DND-41 (cell line): ENCODE results near the gene USP7.
"Not testable (repeated sequence)": the region's sequence is repeated elsewhere in the genome, so short reads cannot be mapped to it uniquely, and the experiment has no call there.

ENCODE experiments used
- ATAC-seq: fragments of 200-7000 bp; cut with Tn5 transposase; 3 replicates; pipeline ENCODE4 v1.9.1; 2021; ENCODE audit warnings: low read depth; ENCODE audit not compliant: insufficient read depth
- DNase-seq: peaks from one replicate; pipeline ENCODE4 v3.0.0-alpha.2; 2020
- H2AFZ ChIP-seq: 2 replicates; pipeline ENCODE4 v1.6.0; 2012; ENCODE audit warnings: low read depth, low read length
- H3K27ac ChIP-seq: 2 replicates; pipeline ENCODE4 v1.5.1; 2012; ENCODE audit warnings: low read length, inconsistent platforms
- H3K27me3 ChIP-seq: fragments of 200-600 bp; sonication (generic); 2 replicates; pipeline ENCODE4 v1.6.0; 2012; ENCODE audit warnings: low read length, mild to moderate bottlenecking, inconsistent platforms; ENCODE audit not compliant: insufficient read depth, poor library complexity
- H3K36me3 ChIP-seq: 2 replicates; pipeline ENCODE4 v1.5.1; 2012; ENCODE audit warnings: low read length, inconsistent platforms; ENCODE audit not compliant: insufficient read depth
- H3K4me1 ChIP-seq: 2 replicates; pipeline ENCODE4 v1.5.1; 2012; ENCODE audit warnings: mild to moderate bottlenecking, low read length; ENCODE audit not compliant: insufficient read depth
- H3K4me2 ChIP-seq: 2 replicates; pipeline ENCODE4 v1.6.0; 2012; ENCODE audit warnings: mild to moderate bottlenecking, moderate library complexity, low read length, inconsistent platforms; ENCODE audit not compliant: insufficient read depth
- H3K4me3 ChIP-seq, 2 experiments: fragments of 200-600 bp in 1 of 2; shearing (Covaris generic) in 1 of 2; 2 replicates each; pipeline ENCODE4 v1.5.1; 2012 to 2016; ENCODE audit warnings: inconsistent platforms in 2 of 2, low read length in 2 of 2, mild to moderate bottlenecking in 2 of 2, low read depth in 1 of 2, moderate library complexity in 1 of 2
- H3K79me2 ChIP-seq: 2 replicates; pipeline ENCODE4 v1.6.0; 2012; ENCODE audit warnings: low read length, inconsistent platforms; ENCODE audit not compliant: insufficient read depth
- H3K9ac ChIP-seq: 2 replicates; pipeline ENCODE4 v1.6.0; 2012; ENCODE audit warnings: low read depth, mild to moderate bottlenecking, inconsistent platforms, low read length, moderate library complexity
- H3K9me3 ChIP-seq: 2 replicates; pipeline ENCODE4 v1.5.1; 2012; ENCODE audit warnings: low read length, moderate library complexity, mild to moderate bottlenecking, inconsistent platforms; ENCODE audit not compliant: insufficient read depth, severe bottlenecking
- H4K20me1 ChIP-seq: 2 replicates; pipeline ENCODE4 v1.6.0; 2012; ENCODE audit warnings: low read length; ENCODE audit not compliant: insufficient read depth
- EZH2 ChIP-seq: IDR thresholded peaks from 3 replicates; pipeline ENCODE4 v1.6.1; 2012; ENCODE audit warnings: borderline replicate concordance, low read depth, mild to moderate bottlenecking, moderate library complexity, low read length, inconsistent platforms; ENCODE audit not compliant: severe bottlenecking
- TF ChIP-seq, protein P1 (sequence below): IDR thresholded peaks from 2 replicates; pipeline ENCODE4 v1.5.1; 2012; ENCODE audit warnings: borderline replicate concordance, low read length, moderate library complexity, mild to moderate bottlenecking; ENCODE audit not compliant: poor library complexity, severe bottlenecking; ENCODE audit errors: extremely low read depth

USP7 gene

GRCh38 chr16:8874388-8874787, 89.3 kb downstream of the USP7 start:
- Histone ChIP-seq H3K9ac (no peak overlapping the region), H3K4me1 (peaks cover 26% of the 10 kb centered on the region), H3K36me3 (no peaks in the 10 kb centered on the region), H2AFZ (no peak overlapping the region), H3K27me3 (no peaks in the 10 kb centered on the region), H3K9me3 (no peaks in the 10 kb centered on the region), H3K79me2 (peaks cover 4% of the 10 kb centered on the region), H3K4me3 (no peak overlapping the region), H4K20me1 (no peaks in the 10 kb centered on the region), H3K4me2 (no peak overlapping the region), H3K27ac (no peak overlapping the region)
- no peak for TF ChIP-seq EZH2
- TF ChIP-seq, protein P1, sequence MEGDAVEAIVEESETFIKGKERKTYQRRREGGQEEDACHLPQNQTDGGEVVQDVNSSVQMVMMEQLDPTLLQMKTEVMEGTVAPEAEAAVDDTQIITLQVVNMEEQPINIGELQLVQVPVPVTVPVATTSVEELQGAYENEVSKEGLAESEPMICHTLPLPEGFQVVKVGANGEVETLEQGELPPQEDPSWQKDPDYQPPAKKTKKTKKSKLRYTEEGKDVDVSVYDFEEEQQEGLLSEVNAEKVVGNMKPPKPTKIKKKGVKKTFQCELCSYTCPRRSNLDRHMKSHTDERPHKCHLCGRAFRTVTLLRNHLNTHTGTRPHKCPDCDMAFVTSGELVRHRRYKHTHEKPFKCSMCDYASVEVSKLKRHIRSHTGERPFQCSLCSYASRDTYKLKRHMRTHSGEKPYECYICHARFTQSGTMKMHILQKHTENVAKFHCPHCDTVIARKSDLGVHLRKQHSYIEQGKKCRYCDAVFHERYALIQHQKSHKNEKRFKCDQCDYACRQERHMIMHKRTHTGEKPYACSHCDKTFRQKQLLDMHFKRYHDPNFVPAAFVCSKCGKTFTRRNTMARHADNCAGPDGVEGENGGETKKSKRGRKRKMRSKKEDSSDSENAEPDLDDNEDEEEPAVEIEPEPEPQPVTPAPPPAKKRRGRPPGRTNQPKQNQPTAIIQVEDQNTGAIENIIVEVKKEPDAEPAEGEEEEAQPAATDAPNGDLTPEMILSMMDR, result no peak
- DNase-seq (no peak), ATAC-seq (no peak)

DNA sequence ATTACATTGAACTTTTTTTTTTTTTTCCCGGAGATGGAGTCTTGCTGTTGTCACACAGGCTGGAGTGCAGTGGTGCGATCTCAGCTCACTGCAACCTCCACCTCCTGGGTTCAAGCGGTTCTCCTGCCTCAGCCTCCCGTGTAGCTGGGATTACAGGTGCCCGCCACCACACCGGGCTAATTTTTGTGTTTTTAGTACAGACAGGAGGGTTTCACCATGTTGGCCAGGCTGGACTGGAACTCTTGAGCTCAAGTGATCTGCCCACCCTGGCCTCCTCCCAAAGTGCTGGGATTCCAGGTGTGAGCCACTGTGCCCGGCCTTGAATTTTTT, 89.9 kb downstream of the USP7 start:
- not testable (repeated sequence) for ATAC-seq, H2AFZ ChIP-seq, H3K4me3 ChIP-seq, H3K27ac ChIP-seq, H3K4me2 ChIP-seq, DNase-seq, H3K9me3 ChIP-seq, H3K79me2 ChIP-seq, H4K20me1 ChIP-seq, H3K27me3 ChIP-seq, H3K36me3 ChIP-seq, H3K9ac ChIP-seq
- H3K4me1 ChIP-seq, result peaks cover 29% of the 10 kb centered on the region

GRCh38 chr16:8872967-8873865, 90.5 kb downstream of the USP7 start:
- Histone ChIP-seq H3K4me3 (no peak overlapping the region), H3K9ac (no peak overlapping the region), H2AFZ (no peak overlapping the region), H3K27ac (no peak overlapping the region; the same call in 1 of the 2 replicates), H3K9me3 (no peaks in the 10 kb centered on the region), H3K36me3 (no peaks in the 10 kb centered on the region), H4K20me1 (no peaks in the 10 kb centered on the region), H3K79me2 (peaks cover 12% of the 10 kb centered on the region), H3K4me2 (no peak overlapping the region), H3K4me1 (peaks cover 29% of the 10 kb centered on the region), H3K27me3 (no peaks in the 10 kb centered on the region)
- no peak for ATAC-seq
- no peak for TF ChIP-seq EZH2
- TF ChIP-seq, protein P1, result peak; percentile 42
- no peak for DNase-seq

- TF ChIP-seq, protein P1, result no peak
- no peak overlapping the region for H2AFZ ChIP-seq
- no peak overlapping the region for H3K4me3 ChIP-seq
- ATAC-seq (no peak), DNase-seq (no peak)
- H4K20me1 ChIP-seq, result peaks cover 10% of the 10 kb centered on the region
- no peak overlapping the region for H3K9ac ChIP-seq
- no peak overlapping the region for H3K4me2 ChIP-seq
- H3K36me3 ChIP-seq, result peaks cover 10% of the 10 kb centered on the region; the same call in 1 of the 2 replicates
- H3K27ac ChIP-seq, result peak overlapping the region; percentile 40; the same call in 1 of the 2 replicates
- no peaks in the 10 kb centered on the region for H3K9me3 ChIP-seq
- H3K79me2 ChIP-seq, result peaks cover 24% of the 10 kb centered on the region
- peaks cover 32% of the 10 kb centered on the region for H3K4me1 ChIP-seq
- no peaks in the 10 kb centered on the region for H3K27me3 ChIP-seq
These were observed 91.6 kb downstream of the USP7 start for GRCh38 chr16:8872071-8872470.

DNA sequence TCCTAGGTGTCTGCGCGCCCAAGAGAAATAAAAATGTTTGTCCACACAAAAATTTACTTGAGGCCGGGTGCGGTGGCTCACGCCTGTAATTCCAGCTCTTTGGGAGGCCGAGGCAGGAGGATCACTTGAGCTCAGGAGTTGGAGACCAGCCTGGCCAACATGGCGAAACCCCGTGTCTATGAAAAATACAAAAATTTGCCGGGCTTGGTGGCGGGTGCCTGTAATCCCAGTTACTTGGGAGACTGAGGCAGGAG, 93.8 kb downstream of the USP7 start:
- peak overlapping the region; percentile 73 for H3K4me2 ChIP-seq
- H3K4me3 ChIP-seq, result peak overlapping the region in 1 of 2 experiments; percentile 59; a peak in 1 of 4 replicates
- peak overlapping the region; percentile 66 for H3K9ac ChIP-seq
- H2AFZ ChIP-seq, DNase-seq, ATAC-seq, H3K27me3 ChIP-seq, H3K9me3 ChIP-seq: not testable (repeated sequence)
- H4K20me1 ChIP-seq, result peaks cover 31% of the 10 kb centered on the region
- peaks cover 45% of the 10 kb centered on the region for H3K79me2 ChIP-seq
- H3K36me3 ChIP-seq, result peaks cover 30% of the 10 kb centered on the region
- H3K27ac ChIP-seq, result peak overlapping the region; percentile 95
- peaks cover 53% of the 10 kb centered on the region for H3K4me1 ChIP-seq
